SU-DHL-6 (cell line): Measurements from ENCODE around the gene METTL13.

ENCODE experiments used
- H2AFZ ChIP-seq: fragments of 200-600 bp; sonication (generic); 2 replicates; pipeline ENCODE4 v1.6.1; 2014; ENCODE audit warnings: low read depth, mild to moderate bottlenecking, moderate library complexity, mixed read lengths, antibody characterized with exemption, low read length; ENCODE audit not compliant: severe bottlenecking
- H3F3A ChIP-seq: fragments of 200-600 bp; shearing (Covaris generic); 2 replicates; pipeline ENCODE4 v1.6.0; 2016; ENCODE audit warnings: antibody characterized with exemption, mild to moderate bottlenecking; ENCODE audit not compliant: insufficient read depth
- H3K27ac ChIP-seq: fragments of 200-600 bp; sonication (generic); 2 replicates; pipeline ENCODE4 v1.5.1; 2016; ENCODE audit warnings: low read depth, mild to moderate bottlenecking, low read length, moderate library complexity, mixed read lengths
- H3K27me3 ChIP-seq: fragments of 200-600 bp; sonication (generic), shearing (Covaris generic); 2 replicates; pipeline ENCODE4 v1.6.0; 2014; ENCODE audit warnings: mild to moderate bottlenecking, low read length
- H3K36me3 ChIP-seq: fragments of 200-600 bp; sonication (generic); 2 replicates; pipeline ENCODE4 v1.6.1; 2014; ENCODE audit warnings: mild to moderate bottlenecking, low read length, mixed read lengths
- H3K4me2 ChIP-seq: fragments of 300-600, 200-600 bp; shearing (Covaris generic), sonication (generic); 2 replicates; pipeline ENCODE4 v1.6.0; 2014; ENCODE audit warnings: low read length, low read depth, mild to moderate bottlenecking; ENCODE audit not compliant: poor library complexity, severe bottlenecking
- H3K4me3 ChIP-seq: fragments of 200-600 bp; sonication (generic); 2 replicates; pipeline ENCODE4 v1.5.1; 2014; ENCODE audit warnings: antibody characterized with exemption, low read length, mild to moderate bottlenecking, mixed read lengths; ENCODE audit not compliant: insufficient read depth, poor library complexity, severe bottlenecking
- H3K79me2 ChIP-seq: fragments of 200-600 bp; sonication (generic); 2 replicates; pipeline ENCODE4 v1.6.1; 2014; ENCODE audit warnings: mild to moderate bottlenecking, low read length, moderate library complexity; ENCODE audit not compliant: insufficient read depth
- H3K9ac ChIP-seq: fragments of 200-600 bp; sonication (generic); 2 replicates; pipeline ENCODE4 v1.7.0; 2014; ENCODE audit warnings: mild to moderate bottlenecking, low read length
- H3K9me2 ChIP-seq: fragments of 200-600 bp; sonication (generic); replicated peaks from 2 replicates; pipeline ENCODE4 v1.6.1; 2014; ENCODE audit warnings: low read length; ENCODE audit not compliant: insufficient read depth
- H3K9me3 ChIP-seq: fragments of 200-600 bp; sonication (generic); 2 replicates; pipeline ENCODE4 v1.6.1; 2014; ENCODE audit warnings: low read length, mixed read lengths; ENCODE audit not compliant: insufficient read depth
- H4K20me1 ChIP-seq: fragments of 200-600 bp; sonication (generic); 2 replicates; pipeline ENCODE4 v1.6.1; 2014; ENCODE audit warnings: low read depth, mild to moderate bottlenecking, antibody characterized with exemption, low read length, moderate library complexity, mixed read lengths
- EZH2phosphoT487 ChIP-seq: fragments of 200-600 bp; sonication (generic), shearing (Covaris generic); conservative IDR thresholded peaks from 2 replicates; pipeline ENCODE4 v1.6.1; 2018; ENCODE audit warnings: mild to moderate bottlenecking, antibody characterized with exemption, low read length, moderate library complexity, mixed read lengths
- TF ChIP-seq, protein P1 (sequence below): fragments of 200-600 bp; sonication (generic); IDR thresholded peaks from one replicate; pipeline ENCODE4 v1.5.1; 2017; ENCODE audit warnings: antibody characterized with exemption, mild to moderate bottlenecking, low read length, moderate library complexity; ENCODE audit not compliant: insufficient read depth, poor library complexity, severe bottlenecking

The METTL13 gene

DNA sequence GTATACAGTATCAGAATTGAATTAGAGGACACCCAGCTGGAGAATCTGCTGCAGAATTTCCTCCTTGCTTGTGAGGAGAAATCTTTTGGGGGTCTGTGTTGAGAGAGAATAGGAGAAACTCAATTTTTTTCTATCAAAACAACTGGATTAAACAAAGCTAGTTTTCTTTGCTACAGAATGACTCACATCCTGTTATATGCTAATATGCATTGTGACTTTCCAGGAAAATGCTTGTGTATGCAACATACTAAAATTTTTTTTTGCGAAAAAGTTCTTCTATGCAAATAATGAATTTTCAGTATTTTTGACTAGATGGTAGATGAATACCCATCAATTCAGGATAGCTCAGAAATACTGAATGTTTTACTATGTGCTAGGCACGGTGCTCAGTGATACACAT lies 41.8 kb upstream of the METTL13 start:
- no peaks in the 10 kb centered on the region for H4K20me1 ChIP-seq
- H3K27me3 ChIP-seq, result no peaks in the 10 kb centered on the region
- H3K27ac ChIP-seq, result no peak overlapping the region
- H3F3A ChIP-seq, result peaks cover 7% of the 10 kb centered on the region; the same call in 1 of the 2 replicates
- TF ChIP-seq EZH2phosphoT487, result no peak
- TF ChIP-seq, protein P1, sequence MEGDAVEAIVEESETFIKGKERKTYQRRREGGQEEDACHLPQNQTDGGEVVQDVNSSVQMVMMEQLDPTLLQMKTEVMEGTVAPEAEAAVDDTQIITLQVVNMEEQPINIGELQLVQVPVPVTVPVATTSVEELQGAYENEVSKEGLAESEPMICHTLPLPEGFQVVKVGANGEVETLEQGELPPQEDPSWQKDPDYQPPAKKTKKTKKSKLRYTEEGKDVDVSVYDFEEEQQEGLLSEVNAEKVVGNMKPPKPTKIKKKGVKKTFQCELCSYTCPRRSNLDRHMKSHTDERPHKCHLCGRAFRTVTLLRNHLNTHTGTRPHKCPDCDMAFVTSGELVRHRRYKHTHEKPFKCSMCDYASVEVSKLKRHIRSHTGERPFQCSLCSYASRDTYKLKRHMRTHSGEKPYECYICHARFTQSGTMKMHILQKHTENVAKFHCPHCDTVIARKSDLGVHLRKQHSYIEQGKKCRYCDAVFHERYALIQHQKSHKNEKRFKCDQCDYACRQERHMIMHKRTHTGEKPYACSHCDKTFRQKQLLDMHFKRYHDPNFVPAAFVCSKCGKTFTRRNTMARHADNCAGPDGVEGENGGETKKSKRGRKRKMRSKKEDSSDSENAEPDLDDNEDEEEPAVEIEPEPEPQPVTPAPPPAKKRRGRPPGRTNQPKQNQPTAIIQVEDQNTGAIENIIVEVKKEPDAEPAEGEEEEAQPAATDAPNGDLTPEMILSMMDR, result no peak
- no peak overlapping the region for H3K4me3 ChIP-seq
- H3K4me2 ChIP-seq, result no peak overlapping the region
- no peaks in the 10 kb centered on the region for H3K9me2 ChIP-seq
- no peak overlapping the region for H2AFZ ChIP-seq
- no peaks in the 10 kb centered on the region for H3K9me3 ChIP-seq
- no peaks in the 10 kb centered on the region for H3K79me2 ChIP-seq
- H3K36me3 ChIP-seq, result peaks cover 5% of the 10 kb centered on the region
- H3K9ac ChIP-seq, result no peak overlapping the region

DNA sequence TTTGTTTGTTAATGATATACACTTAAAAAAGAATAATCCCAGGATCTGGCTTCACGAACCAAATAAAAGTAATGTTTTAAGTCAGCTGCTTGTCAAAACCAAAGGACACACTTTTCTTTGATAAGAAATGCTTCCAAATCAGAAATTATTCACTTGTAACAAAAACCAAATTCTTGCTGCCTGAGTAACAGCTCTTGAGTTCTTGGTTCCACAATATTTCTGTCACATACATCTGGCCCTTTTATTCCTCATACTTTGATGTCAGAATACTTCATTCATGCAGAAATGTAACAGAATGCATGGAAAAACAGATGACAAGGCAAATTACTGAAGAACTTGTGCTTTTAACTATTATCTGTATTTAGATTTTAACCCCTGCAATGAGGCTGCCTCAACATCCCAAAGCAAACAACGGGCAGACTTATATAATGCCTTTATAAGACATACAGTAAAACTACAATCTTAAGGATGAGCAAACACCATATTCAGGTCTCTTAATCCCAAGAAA lies 41.0 kb upstream of the METTL13 start:
- 0 out of 2 replicates have a peak overlapping the region, but pooled peaks have one; percentile 3 for H3K27ac ChIP-seq
- no peaks in the 10 kb centered on the region for H4K20me1 ChIP-seq
- H3K9me3 ChIP-seq, result no peaks in the 10 kb centered on the region
- H3K4me2 ChIP-seq, result peak overlapping the region; percentile 72
- peak overlapping the region; percentile 87 for H3K4me3 ChIP-seq
- peaks cover 7% of the 10 kb centered on the region; the same call in 1 of the 2 replicates for H3F3A ChIP-seq
- no peaks in the 10 kb centered on the region for H3K9me2 ChIP-seq
- H3K9ac ChIP-seq, result peak overlapping the region; percentile 72; the same call in 1 of the 2 replicates
- peaks cover 5% of the 10 kb centered on the region for H3K36me3 ChIP-seq
- H3K79me2 ChIP-seq, result no peaks in the 10 kb centered on the region
- no peak for TF ChIP-seq EZH2phosphoT487
- H3K27me3 ChIP-seq, result no peaks in the 10 kb centered on the region
- no peak overlapping the region for H2AFZ ChIP-seq

DNA sequence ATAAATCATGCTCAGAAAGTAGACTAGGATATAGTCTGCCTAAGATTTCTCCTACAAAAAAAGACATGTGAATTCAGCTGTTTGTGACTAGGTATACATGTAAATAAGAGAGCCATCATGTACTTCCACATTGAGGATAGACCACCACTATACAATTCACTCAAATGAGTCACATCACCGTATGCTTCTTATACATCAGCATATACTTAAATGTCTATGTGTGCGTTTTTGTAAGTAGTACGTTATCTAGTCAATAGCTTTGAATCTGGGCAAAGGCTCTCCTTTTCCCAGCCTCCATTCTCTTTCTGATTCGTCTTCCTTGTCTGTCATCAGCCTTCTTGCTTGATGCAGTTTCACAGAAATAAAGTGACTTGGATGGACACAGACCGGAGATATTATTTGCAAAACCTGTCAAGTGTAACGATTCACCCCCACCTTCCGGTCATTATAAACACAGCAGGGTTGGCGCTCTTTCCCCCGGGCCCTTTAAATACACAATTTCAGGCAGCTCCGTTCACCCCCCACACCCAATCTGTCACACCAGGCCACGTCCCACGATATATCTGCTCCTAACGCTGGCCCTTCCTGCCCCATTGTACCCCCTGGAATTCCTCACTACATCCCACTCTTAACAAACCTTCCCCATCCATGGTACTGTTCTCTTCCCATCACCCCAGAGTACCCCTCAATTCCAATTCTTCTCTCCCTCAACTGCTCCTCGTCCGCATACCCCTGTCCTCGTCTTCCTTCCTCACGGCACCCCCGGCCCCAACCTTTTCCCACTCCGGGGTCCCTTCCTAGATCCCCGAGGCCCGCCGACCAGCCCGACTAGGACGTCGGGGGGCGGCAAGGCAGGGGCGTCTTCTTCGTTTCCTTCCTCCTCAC lies 40.2 kb upstream of the METTL13 start:
- Histone ChIP-seq H3K27ac (peak overlapping the region; percentile 72), H3K36me3 (peaks cover 5% of the 10 kb centered on the region), H3K9ac (peak overlapping the region; percentile 72), H3K9me2 (no peaks in the 10 kb centered on the region), H3K4me3 (peak overlapping the region; percentile 87), H4K20me1 (no peaks in the 10 kb centered on the region), H3F3A (peaks cover 7% of the 10 kb centered on the region; the same call in 1 of the 2 replicates), H3K9me3 (no peaks in the 10 kb centered on the region), H3K79me2 (no peaks in the 10 kb centered on the region), H2AFZ (peak overlapping the region; percentile 90), H3K4me2 (peak overlapping the region; percentile 72), H3K27me3 (no peaks in the 10 kb centered on the region)
- TF ChIP-seq EZH2phosphoT487, result no peak
- TF ChIP-seq, protein P1, result no peak
